NCI-H1694 treated with DMSO at 0.1 percent for 48 hours (cell line): Measurements from ENCODE around the gene METTL27.
A peak's percentile ranks its signal among the peaks of the same experiment; 100 is the strongest.
"Not testable (repeated sequence)": the region's sequence is repeated elsewhere in the genome, so short reads cannot be mapped to it uniquely, and the experiment has no call there.

Experiments
- DNase-seq: peaks from one replicate; lab custom pipeline; 2025; lab: John Stamatoyannopoulos, UW

METTL27 gene

DNA sequence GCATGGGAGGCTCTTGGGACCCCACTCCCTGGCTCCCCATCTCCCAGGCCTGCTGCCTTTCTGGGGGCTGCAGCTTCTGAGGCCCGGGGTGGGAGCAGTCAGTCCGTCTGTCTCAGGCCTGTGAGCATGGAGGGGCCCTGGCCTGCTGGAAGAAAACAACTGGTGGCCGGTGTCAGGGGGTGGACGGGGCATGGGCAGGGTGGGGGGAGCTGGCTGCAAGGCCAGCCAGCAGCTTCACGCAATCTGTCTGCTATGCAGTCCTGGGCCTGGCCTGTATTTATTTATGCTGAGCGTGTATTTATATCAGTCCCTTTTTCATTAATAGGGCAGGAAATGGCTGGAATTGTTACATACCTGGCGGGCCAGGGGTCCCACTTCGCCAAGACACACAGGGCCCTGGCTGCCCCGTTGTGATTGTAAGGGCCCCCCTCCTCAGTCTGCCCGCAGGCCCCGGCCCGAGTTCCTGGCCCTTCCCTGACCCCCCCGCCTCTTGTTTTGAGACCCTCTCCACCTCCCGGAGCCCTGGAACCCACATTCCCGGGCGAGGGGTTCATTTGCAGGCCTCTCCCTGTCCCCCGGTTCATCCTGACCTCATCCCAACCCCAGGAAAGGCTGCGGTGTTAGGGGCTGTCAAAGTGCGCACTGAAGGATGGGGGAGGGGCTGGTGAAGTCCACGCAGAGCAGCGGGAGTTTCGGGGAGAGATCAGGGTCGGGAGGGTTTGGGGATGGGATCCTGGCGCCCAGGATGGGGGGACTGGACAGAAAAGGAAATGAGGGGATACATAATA is 26.9 kb upstream of the METTL27 start:
- no peak for DNase-seq

- DNase-seq, result no peak
Measured at GRCh38 chr7:73866446-73866767, 24.1 kb upstream of the METTL27 start.

DNA sequence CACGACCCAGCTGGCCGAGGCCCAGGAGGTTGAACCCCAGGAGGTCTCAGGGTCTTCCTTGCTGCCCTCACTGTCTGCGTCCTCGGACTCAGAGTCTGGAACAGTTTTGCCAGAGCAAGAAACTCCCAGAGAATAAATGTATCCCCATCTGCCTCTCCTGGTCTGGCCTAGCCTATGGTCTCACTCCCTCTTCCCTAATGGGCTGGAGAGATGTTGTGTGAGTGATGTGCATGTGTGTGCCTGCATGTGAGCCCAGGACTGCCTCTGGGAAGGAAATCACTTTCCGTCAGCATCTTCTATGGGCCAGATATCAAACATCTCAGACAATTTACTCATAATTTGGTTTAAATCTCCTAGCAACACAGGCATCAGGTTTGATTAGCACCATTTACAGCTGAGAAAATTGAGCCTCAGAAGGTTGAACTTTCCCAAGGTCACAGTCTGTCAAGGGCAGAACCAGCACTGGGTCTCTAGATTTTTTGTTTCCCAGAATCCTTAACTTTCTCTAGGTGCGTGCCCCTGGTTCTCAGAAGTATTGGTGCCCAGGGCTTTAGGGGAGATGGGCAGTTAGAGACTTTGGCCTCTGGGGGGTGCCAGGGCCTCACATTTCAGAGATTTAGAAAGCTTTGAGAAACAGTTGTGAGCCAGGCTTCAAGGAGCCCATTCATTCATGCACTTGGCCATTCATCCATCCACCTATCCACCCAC is 23.6 kb upstream of the METTL27 start:
- DNase-seq, result peak; percentile 67

- no peak for DNase-seq
Measured at GRCh38 chr7:73864981-73865711, 22.8 kb upstream of the METTL27 start.

DNA sequence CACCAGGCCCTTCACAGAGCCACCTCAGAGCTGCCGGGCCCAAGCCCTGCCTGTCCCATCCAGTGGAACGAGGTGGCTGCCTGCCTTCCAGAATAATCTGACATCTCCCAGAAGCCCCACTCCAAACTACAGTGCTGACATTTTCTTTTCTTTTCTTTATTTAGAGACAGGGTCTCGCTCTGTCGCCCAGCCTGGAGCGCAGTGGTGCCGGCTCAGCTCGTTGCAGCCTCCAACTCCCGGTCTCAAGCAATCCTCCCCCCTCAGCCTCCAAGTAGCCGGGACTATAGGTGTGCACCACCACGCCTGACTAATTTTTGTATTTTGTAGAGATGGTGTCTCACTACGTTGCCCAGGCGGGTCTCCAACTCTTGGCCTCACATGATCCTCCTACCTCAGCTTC is 19.0 kb upstream of the METTL27 start:
- DNase-seq, result no peak

GRCh38 chr7:73860859-73861258 is 18.5 kb upstream of the METTL27 start, which contains the start of gene TMEM270:
TSS of gene TMEM270 (plus strand) at chr7:73861159. CDS start at chr7:73861195, 36 bp downstream.
- no peak for DNase-seq

DNA sequence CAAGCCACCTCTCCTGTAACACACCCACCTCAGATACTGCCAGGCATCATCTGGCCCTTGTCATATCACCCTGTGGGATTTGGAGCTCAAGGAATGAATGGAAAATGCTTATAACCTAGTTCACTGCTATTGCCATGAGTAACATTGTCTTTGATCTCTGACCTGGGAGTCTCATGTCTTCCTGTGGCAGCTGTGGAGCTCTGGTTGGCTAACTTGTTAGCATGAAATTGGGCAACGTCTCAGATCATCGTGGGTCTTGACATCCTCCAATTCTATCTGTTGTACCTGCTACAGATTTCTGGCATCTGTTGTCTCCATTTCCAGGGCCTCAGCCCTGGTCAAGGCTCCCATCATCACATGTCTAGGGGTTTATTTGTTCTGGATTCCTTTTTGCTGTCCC is 16.5 kb upstream of the METTL27 start:
- no peak for DNase-seq

GRCh38 chr7:73856941-73857340 is 14.6 kb upstream of the METTL27 start:
- no peak for DNase-seq

DNA sequence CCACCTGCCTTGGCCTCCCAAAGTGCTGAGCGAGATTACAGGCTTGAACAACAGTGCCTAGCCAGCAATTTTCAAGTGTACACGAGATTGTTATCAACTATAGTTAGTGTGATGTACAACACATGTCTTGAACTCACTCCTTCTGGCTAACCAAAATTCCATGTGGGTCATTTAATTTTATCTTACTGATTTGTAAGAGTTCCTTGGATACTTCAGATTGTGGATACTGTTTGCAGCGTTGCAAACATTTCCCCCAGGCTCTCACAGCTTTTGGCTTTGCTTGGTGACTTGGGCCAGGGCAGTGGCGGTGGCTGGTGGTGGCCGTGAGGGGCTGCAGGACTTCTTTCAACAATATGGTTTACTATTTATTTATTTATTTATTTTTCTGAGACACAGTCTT is 10.2 kb upstream of the METTL27 start:
- no peak for DNase-seq

- DNase-seq, result peak; percentile 48
Measured at GRCh38 chr7:73851410-73852338, 9.4 kb upstream of the METTL27 start.

- no peak for DNase-seq
Measured at GRCh38 chr7:73850781-73851207, 8.5 kb upstream of the METTL27 start.

GRCh38 chr7:73847941-73848723 is 5.8 kb upstream of the METTL27 start:
- no peak for DNase-seq

- DNase-seq, result not testable (repeated sequence)
Measured at GRCh38 chr7:73845701-73846195, 3.4 kb upstream of the METTL27 start.

DNA sequence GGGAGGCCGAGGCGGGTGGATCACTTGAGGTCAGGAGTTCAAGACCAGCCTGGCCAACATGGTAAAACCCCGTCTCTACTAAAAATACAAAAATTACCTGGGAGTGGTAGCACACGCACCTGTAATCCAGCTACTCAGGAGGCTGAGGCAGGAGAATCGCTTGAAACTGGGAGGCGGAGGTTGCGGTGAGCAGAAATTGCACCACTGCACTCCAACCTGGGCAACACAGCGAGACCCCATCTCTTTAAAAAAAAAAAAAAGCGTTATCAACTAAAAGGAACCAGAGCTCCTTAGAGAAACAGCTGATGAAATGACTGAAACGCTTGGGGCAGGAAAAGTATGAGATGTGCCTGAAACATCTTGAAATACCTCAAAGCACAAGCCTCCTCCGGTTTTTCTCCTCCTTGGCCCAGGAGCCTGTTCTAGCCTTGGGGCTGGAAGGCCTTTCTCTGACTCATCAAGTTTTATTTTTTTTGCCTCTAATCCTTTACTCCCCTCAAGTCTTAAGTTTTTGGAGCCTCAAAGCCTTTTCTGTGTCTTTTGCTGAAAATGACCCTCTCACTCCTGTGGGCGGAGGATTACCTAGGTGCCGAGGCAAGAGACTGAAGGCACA is 2.6 kb upstream of the METTL27 start:
- no peak for DNase-seq

- DNase-seq, result no peak
Measured at GRCh38 chr7:73844131-73844547, 1.8 kb upstream of the METTL27 start.

DNA sequence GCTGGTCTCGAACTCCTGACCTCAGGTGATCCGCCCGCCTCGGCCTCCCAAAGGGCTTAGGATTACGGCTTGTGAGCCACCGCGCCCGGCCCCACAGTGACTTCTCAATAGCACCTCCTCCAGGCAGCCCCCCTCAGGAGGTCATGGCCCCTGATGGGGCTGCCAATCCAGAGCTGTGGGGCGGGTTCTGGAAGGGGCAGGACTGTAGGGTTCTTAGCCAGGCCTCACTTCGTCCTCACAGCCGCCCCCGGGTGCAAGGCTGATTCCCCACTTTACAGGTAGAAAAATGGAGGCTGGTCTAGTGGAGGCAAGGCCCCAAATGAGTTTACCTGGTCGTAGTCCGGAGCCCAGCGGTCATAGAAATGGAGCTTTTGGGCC is 638 bp downstream of the METTL27 start:
- DNase-seq, result no peak

- DNase-seq, result no peak
Measured at GRCh38 chr7:73840715-73841379, 1.5 kb downstream of the METTL27 start.

DNA sequence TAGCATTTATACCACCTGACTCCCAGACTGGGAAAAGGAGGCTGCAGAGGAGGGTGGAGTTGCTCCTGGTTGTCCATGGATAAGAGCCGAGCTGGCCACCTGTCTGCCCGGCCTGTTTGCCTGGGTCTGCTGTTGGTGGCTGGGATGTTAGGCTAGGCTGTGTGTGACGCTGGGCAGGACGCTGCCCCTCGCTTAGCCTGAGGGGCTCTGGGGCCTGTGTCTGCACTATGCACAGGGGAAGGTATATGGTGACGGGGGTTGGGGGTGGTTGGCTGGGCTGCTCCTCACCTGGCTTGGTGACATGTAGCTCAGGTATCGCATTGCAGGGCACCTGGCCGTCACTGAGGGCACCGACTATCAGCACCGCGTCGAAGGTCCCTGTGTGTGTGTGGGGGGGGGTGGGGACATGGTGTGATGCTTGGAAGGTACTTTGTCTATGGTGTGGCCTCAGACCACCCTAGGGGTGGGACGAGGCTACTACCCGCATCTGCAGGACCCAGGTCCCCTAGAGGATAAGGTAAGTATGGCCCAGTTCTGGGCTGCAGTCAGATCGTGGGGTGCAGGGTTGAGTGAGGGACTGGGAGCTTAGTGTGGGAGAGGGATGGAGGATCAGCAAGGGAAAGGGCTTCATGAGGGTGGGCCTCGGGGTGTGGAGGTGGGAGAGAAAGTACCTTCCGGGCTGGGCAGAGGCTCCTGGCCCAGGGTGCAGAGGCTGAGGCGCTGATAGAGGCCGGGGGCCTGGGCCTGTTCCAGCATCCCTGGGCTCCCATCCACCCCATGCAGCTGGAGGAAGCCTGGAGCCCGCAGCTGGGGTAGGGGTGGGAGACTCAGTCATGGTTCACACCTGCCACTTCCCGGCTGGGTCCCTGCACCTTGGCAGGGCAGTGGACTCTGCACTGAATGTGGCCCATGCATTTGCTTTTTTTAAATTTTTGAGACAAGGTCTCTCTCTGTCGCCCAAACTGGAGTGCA is 2.3 kb downstream of the METTL27 start:
- DNase-seq, result no peak

DNA sequence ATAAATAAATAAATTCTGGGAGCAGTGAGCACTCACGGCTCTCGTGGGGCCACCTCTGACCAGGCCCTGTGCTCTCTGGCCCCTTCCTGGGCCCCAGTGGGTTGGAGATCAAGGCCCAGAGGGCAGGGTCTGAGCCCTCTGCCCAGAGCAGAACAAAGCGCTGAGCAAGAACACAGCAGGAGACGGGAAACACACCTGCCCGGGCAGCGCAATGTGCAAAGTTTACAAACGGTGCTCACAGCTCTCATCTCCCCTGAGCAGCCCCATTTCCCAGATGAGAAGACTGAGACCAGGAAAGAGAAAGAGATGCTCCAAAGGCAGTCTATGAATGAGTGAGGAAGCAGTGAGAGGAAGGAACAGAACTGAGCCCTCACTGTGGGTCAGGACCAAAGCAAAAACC is 3.0 kb downstream of the METTL27 start:
- no peak for DNase-seq
